Suprapubic skin (tissue), 4 donors: ENCODE measurements around the gene GJB5. TPM values are rescaled to one million over a fixed set of nuclear protein-coding genes. Genes with fewer than 3 reads are reported as not detected.

Source experiments
- DNase-seq, 2 donors: peaks; one replicate each; pipeline ENCODE4 v3.0.0-alpha.2; 2019; ENCODE audit warnings: low spot score in 2 of 2
- H3K27ac ChIP-seq: fragments of 200-600 bp; sonication (generic); one replicate; pipeline ENCODE4 v1.5.1; 2019
- H3K27me3 ChIP-seq: fragments of 200-600 bp; sonication (generic); one replicate; pipeline ENCODE4 v1.5.1; 2019
- H3K36me3 ChIP-seq: fragments of 200-600 bp; sonication (generic); one replicate; pipeline ENCODE4 v1.5.1; 2019
- H3K4me1 ChIP-seq: fragments of 200-600 bp; sonication (generic); one replicate; pipeline ENCODE4 v1.5.1; 2019
- H3K4me3 ChIP-seq: fragments of 200-600 bp; sonication (generic); one replicate; pipeline ENCODE4 v1.5.1; 2019; ENCODE audit warnings: mild to moderate bottlenecking
- H3K9me3 ChIP-seq: fragments of 200-600 bp; sonication (generic); one replicate; pipeline ENCODE4 v1.5.1; 2019
- CTCF ChIP-seq, 2 donors: fragments of 200-600 bp in 1 of 2; fragments of 450-650 bp in 1 of 2; sonication (generic) in 1 of 2; IDR thresholded peaks; one replicate each; pipeline ENCODE4 v1.5.1; 2016 to 2019; ENCODE audit warnings: antibody characterized with exemption in 2 of 2, mild to moderate bottlenecking in 1 of 2, moderate library complexity in 1 of 2
- EP300 ChIP-seq: sonication (generic); formaldehyde crosslinking; IDR thresholded peaks from one replicate; pipeline ENCODE4 v1.6.1; 2017; ENCODE audit warnings: antibody characterized with exemption
- POLR2A ChIP-seq, 2 donors: fragments of 450-650 bp; IDR thresholded peaks; one replicate each; pipeline ENCODE4 v1.6.1; 2017; ENCODE audit warnings: antibody characterized with exemption in 2 of 2, mild to moderate bottlenecking in 2 of 2, moderate library complexity in 2 of 2
- POLR2AphosphoS5 ChIP-seq, 3 donors: sonication (generic); formaldehyde crosslinking; IDR thresholded peaks; one replicate each; pipeline ENCODE4 v1.6.1; 2017; ENCODE audit warnings: antibody characterized with exemption in 3 of 3
- WGBS: methylation state at CpG from one replicate; pipeline ENCODE4 v1.1.5; 2018; 5-methylcytosine and 5-hydroxymethylcytosine counted together
- total RNA-seq, 4 donors: library from RNA; depleted of rRNA; stranded (reverse); fragments of >200 nt; gene quantifications; one replicate each; pipeline ENCODE4 v1.1.0, GENCODE V29; 2016

GJB5 gene
- total RNA-seq, 4 donors from 2014 or later, result 45.8 to 164 (median 123) TPM

GRCh38 chr1:34745666-34746065 lies 9.2 kb upstream of the GJB5 start:
- peaks cover 4% of the 10 kb centered on the region for H3K4me1 ChIP-seq
- no peak for DNase-seq

GRCh38 chr1:34746101-34746500 lies 8.7 kb upstream of the GJB5 start:
- WGBS, result 84% methylated on average over 4 of the region's 4 CpGs
- Histone ChIP-seq H3K27ac (no peak overlapping the region), H3K9me3 (no peaks in the 10 kb centered on the region), H3K4me3 (no peak overlapping the region), H3K4me1 (peaks cover 4% of the 10 kb centered on the region), H3K36me3 (no peaks in the 10 kb centered on the region), H3K27me3 (peaks cover 2% of the 10 kb centered on the region)
- TF ChIP-seq POLR2AphosphoS5 (IDR thresholded peaks at IDR 0.05), result no peak
- no peak for TF ChIP-seq CTCF (IDR thresholded peaks at IDR 0.05)
- no peak for TF ChIP-seq POLR2A (IDR thresholded peaks at IDR 0.05)
- TF ChIP-seq EP300, result no peak
- no peak for DNase-seq

More at GRCh38 chr1:34745666-34746065, 9.2 kb upstream of the GJB5 start:
- peaks cover 2% of the 10 kb centered on the region for H3K27me3 ChIP-seq
- H3K27ac ChIP-seq, result no peak overlapping the region
- no peaks in the 10 kb centered on the region for H3K36me3 ChIP-seq
- no peaks in the 10 kb centered on the region for H3K9me3 ChIP-seq
- TF ChIP-seq POLR2AphosphoS5 (IDR thresholded peaks at IDR 0.05) (no peak), POLR2A (IDR thresholded peaks at IDR 0.05) (no peak), CTCF (IDR thresholded peaks at IDR 0.05) (no peak), EP300 (no peak)
- H3K4me3 ChIP-seq, result no peak overlapping the region
- 89% methylated on average over 4 of the region's 5 CpGs for WGBS

- Histone ChIP-seq H3K4me3 (no peak overlapping the region), H3K9me3 (no peaks in the 10 kb centered on the region), H3K27me3 (peaks cover 2% of the 10 kb centered on the region), H3K4me1 (peaks cover 4% of the 10 kb centered on the region), H3K27ac (no peak overlapping the region), H3K36me3 (no peaks in the 10 kb centered on the region)
- 60% methylated on average over 18 of the region's 18 CpGs for WGBS
- no peak for DNase-seq
- TF ChIP-seq EP300, result no peak
- no peak for TF ChIP-seq CTCF (IDR thresholded peaks at IDR 0.05)
- TF ChIP-seq POLR2AphosphoS5 (IDR thresholded peaks at IDR 0.05), result no peak
- no peak for TF ChIP-seq POLR2A (IDR thresholded peaks at IDR 0.05)
Observed at GRCh38 chr1:34746785-34747637, 7.8 kb upstream of the GJB5 start.

GRCh38 chr1:34747638-34747941 lies 7.3 kb upstream of the GJB5 start:
- 79% methylated on average over 6 of the region's 6 CpGs for WGBS
- no peaks in the 10 kb centered on the region for H3K36me3 ChIP-seq
- H3K27me3 ChIP-seq, result peaks cover 2% of the 10 kb centered on the region
- no peak overlapping the region for H3K27ac ChIP-seq
- peaks cover 3% of the 10 kb centered on the region for H3K4me1 ChIP-seq
- no peaks in the 10 kb centered on the region for H3K9me3 ChIP-seq
- no peak for DNase-seq
- no peak for TF ChIP-seq POLR2AphosphoS5 (IDR thresholded peaks at IDR 0.05)
- no peak for TF ChIP-seq EP300
- no peak for TF ChIP-seq POLR2A (IDR thresholded peaks at IDR 0.05)
- TF ChIP-seq CTCF (IDR thresholded peaks at IDR 0.05), result no peak
- H3K4me3 ChIP-seq, result no peak overlapping the region

GRCh38 chr1:34749992-34750391 lies 4.9 kb upstream of the GJB5 start:
- no peak for TF ChIP-seq POLR2A (IDR thresholded peaks at IDR 0.05)
- TF ChIP-seq CTCF (IDR thresholded peaks at IDR 0.05), result no peak
- TF ChIP-seq POLR2AphosphoS5 (IDR thresholded peaks at IDR 0.05), result no peak
- no peak for TF ChIP-seq EP300
- no peak for DNase-seq

More at GRCh38 chr1:34749992-34750391, 4.9 kb upstream of the GJB5 start:
- Histone ChIP-seq H3K9me3 (no peaks in the 10 kb centered on the region), H3K27me3 (peaks cover 2% of the 10 kb centered on the region), H3K4me3 (no peak overlapping the region), H3K36me3 (no peaks in the 10 kb centered on the region), H3K27ac (no peak overlapping the region), H3K4me1 (peaks cover 12% of the 10 kb centered on the region)
- 71% methylated on average over 8 of the region's 8 CpGs for WGBS
